ENCODE data around the gene ADAMTS3.

The ADAMTS3 gene

DNA sequence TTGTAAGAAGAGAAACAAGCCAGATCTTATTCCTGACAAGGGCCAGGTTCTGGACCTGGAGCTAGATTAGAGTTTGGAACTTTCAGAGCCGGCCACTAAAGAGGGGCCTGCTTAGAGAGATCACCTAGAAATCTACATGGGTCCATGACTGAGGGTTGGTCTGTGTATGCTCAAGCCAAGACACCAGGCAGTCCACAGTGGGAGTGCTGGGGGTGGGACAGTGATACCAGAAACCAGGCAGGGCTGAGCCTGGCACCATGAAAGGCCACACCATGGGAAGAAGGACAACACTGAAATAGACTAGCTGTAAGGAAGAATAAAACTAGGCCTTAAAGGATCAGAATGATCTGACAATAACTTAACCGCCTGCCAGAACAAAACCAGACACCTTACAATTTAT lies 267.3 kb downstream of the ADAMTS3 start:
- DNase-seq (ENCODE audit: low read depth in 1 of 2, low spot score in 1 of 2) = no peak

GRCh38 chr4:72300126-72300525 lies 268.9 kb downstream of the ADAMTS3 start:
- DNase-seq (ENCODE audit: low read depth in 1 of 2, low spot score in 1 of 2) = no peak

GRCh38 chr4:72295966-72296557 lies 273.0 kb downstream of the ADAMTS3 start:
- DNase-seq (ENCODE audit: low read depth in 1 of 2, low spot score in 1 of 2) = no peak

DNA sequence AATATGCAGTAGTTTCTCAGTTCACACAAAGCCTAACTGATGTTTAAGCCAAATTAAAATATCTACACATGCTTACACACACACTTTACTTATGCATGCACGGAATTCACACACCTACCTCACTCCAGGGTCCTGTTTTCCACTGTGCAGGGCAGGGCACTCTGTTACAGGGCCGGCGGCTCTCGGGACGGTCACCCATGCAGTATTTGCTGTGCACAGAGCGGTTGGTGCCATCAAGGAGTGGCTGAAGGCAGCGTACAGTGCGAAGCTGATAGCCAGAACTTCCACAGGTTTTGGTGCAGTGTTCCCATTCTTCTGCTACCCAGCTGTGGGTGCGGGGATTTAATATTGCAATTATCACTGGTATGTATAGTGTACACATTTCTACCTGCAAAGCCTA lies 278.3 kb downstream of the ADAMTS3 start:
- DNase-seq (ENCODE audit: low read depth in 1 of 2, low spot score in 1 of 2) = no peak

DNA sequence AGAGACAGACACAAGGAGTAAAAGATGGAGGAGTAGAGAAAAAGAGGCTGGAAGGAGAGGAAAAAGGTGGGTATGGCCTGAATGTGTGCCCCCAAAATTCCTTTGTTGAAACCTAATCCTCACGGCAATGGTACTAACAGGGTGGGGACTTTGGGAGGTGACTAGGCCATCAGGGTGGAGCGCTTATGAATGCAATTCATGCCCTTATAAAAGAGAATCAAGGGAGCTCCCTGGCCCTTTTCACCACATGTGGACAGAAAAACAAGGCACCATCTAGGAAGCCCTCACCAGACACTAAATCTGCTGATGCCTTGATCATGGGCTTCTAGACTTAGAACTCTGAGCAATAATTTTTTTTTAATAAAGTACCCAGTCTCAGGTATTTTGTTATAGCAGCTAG lies 282.1 kb downstream of the ADAMTS3 start:
- no peak for DNase-seq (ENCODE audit: low read depth in 1 of 2, low spot score in 1 of 2)

GRCh38 chr4:72286185-72286584 lies 282.8 kb downstream of the ADAMTS3 start:
- no peak for DNase-seq (ENCODE audit: low read depth in 1 of 2, low spot score in 1 of 2)

- DNase-seq (ENCODE audit: low read depth in 1 of 2, low spot score in 1 of 2) = no peak
These were observed 285.7 kb downstream of the ADAMTS3 start for GRCh38 chr4:72283357-72283756.

GRCh38 chr4:72280252-72280651 lies 288.8 kb downstream of the ADAMTS3 start:
- DNase-seq (ENCODE audit: low read depth in 1 of 2, low spot score in 1 of 2) = no peak

DNA sequence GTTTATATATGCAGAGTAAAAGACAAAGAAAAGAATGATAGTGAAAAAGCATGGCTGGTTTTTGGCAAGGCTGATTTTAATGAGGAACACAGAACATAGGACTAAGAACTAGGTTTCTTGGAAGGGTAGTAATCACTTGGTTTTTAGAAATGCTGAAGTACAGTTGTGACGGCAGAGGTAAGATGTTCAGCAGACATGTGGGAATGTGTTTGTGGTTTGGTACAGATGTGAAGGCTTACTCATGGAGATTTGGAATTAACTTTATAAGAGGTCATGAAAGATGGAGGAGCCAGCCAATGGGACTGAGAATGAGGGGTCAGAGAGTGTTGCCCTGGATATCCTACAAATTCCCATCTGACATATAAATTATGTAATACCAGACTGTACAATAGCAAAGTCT lies 293.6 kb downstream of the ADAMTS3 start:
- DNase-seq (ENCODE audit: low read depth in 1 of 2, low spot score in 1 of 2) = no peak

DNA sequence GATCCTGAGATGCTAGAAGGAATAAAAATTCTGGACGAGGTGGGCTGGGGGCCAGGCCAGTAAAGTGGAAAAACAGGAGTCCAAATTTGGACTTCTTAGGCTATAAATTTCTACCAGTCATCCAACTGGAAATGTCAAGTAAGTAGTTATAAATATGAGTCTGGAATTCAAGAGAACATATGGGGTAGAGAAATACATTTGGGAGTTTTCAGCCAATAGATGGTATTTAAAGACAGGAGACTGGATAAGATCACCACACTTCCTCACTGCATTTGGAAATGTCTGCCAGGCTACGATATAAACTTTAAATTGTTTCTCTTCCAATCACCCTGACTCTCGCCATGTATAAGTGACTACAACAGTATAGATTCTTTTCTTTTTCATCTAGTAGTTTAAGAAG lies 294.8 kb downstream of the ADAMTS3 start:
- no peak for DNase-seq (ENCODE audit: low read depth in 1 of 2, low spot score in 1 of 2)

- no peak for DNase-seq (ENCODE audit: low read depth in 1 of 2, low spot score in 1 of 2)
These were observed 313.8 kb downstream of the ADAMTS3 start for GRCh38 chr4:72255269-72255668.

- DNase-seq (ENCODE audit: low read depth in 1 of 2, low spot score in 1 of 2) = no peak
These were observed 325.4 kb downstream of the ADAMTS3 start for GRCh38 chr4:72243641-72244040.

- no peak for DNase-seq (ENCODE audit: low read depth in 1 of 2, low spot score in 1 of 2)
These were observed 329.4 kb downstream of the ADAMTS3 start for GRCh38 chr4:72239487-72240116.
